HG03575 (cell line): ENCODE measurements around the gene CD300LF.

Experiments
- ATAC-seq: cut with Tn5 transposase; IDR thresholded peaks from one replicate; pipeline ENCODE4 v1.9.1; 2021; ENCODE audit not compliant: unreplicated experiment, insufficient number of reproducible peaks, low FRiP score; ENCODE audit errors: extremely low read depth

CD300LF gene

DNA sequence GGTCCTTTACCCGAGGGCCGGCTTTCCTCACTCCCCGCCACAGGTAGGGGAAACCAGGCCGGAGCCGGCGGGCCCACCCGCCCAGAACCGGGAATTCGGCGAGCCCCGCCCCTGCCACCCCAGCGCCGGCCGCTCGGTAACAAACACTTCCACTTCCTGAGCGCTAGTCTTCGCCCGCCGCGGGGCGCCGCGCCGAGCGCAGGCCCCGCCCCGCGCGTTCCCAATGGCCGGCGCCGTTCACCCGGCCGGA is 35.5 kb upstream of the CD300LF start:
- ATAC-seq, result no peak

DNA sequence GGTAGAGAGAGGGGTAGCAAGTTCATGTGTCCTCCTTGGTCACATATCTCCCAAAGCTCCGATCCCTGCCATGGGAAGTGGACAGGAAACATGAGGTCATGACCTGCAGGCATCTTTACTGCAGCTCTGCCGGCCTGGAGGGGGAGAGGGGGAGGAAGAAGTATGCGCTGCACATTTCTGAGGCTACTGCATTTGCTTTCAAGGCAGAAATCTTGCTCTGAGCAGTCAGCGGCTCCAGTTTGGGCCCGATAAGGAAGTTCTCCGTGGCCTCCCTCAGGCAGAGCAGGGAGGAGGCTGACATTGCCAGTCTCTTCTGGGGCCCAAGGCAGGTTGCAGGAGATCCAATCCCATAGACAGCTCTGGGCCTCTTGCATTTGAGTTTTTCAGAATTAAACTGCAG is 34.2 kb upstream of the CD300LF start:
- no peak for ATAC-seq

DNA sequence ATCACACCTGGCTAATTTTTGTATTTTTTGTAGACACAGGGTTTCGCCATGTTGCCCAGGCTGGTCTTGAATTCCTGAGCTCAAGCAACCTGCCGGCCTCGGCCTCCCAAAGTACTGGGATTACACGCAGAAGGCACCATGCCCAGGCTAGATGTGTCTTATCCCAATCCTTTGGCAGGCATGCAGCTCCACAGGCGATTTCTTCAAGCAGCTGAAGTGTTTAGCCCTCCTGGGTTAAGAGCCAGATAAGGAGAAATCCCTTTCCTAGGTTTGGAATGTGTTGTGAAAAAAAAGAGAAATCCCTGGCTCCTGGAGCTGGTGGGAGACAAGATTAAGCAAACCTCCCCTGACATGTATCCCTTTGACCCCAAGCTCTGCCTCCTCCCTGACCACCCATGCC is 33.7 kb upstream of the CD300LF start:
- ATAC-seq, result no peak

DNA sequence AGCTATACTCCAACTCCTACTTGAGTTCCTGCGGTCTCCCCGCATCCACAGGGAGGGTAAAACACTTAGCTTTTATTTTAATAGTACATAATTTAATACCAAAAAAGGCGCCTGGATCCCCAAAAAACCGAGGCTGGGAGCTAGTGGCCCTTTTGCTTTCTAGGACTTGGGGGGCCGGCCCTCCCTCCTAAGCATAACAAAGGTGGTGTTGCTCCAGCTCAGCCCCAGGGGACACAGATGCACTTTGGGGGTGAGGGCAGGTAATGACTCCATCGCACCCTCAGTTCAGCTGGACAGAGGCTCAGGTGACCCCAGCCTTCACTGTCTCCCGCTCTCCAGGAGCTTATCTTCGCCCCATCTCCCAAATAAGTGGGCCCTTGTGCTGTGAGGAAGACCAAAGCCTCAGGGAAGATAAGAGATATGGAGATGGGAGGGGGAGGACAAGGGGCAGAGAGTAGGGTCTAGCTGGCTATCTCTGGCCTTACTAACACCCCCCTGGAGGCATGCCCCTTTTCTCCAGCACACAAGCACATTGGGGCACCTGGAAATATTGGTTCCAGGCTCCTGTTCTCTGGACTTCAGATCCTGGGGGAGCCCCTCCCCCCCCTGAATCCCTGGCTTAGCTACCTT is 32.9 kb upstream of the CD300LF start:
- no peak for ATAC-seq

DNA sequence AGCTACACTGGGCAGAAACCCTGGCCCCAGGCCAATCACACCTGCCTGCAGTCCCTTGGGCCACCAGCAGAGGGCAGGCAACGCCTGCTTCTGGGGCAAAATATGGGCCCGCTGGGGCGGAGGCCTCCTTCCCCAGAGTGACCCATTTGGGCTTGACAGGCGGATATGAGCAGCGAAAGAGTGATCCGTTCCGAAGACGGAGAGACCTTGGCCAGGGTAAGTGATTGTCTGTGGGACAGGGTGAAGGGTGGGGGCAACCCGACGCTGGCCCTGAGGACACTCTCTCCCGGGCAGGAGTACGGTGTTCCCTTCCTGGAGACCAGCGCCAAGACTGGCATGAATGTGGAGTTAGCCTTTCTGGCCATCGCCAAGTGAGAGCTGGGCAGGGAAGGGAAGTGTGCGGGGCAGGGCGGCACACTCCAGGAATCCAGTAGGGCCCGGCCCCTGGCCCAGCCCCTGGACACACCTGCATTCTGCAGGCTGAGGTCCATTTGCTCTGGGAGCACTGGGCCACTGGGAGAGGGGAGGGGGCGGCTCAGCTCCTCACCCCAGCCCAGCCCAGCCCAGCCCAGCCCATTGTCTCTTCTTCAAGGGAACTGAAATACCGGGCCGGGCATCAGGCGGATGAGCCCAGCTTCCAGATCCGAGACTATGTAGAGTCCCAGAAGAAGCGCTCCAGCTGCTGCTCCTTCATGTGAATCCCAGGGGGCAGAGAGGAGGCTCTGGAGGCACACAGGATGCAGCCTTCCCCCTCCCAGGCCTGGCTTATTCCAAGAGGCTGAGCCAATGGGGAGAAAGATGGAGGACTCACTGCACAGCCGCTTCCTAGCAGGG is 32.2 kb upstream of the CD300LF start:
- ATAC-seq, result no peak

DNA sequence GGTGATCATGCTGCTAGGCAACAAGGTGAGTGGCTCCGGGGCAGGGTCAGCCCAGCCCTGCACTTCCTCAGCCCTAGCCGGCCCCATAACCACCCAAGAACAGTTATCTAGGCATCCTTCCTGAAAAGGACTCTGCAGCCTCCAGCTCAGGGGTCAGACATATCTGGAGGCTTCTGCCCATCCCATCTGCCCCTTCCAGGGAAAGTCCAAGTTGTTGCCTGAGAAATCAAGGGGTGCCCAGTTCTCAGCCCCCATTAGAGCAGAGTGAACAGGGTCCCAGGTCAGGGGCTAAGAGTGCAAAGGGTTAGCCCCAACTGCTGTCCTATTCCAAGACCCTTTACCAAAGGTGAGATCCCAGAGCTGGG is 31.6 kb upstream of the CD300LF start:
- ATAC-seq, result no peak

DNA sequence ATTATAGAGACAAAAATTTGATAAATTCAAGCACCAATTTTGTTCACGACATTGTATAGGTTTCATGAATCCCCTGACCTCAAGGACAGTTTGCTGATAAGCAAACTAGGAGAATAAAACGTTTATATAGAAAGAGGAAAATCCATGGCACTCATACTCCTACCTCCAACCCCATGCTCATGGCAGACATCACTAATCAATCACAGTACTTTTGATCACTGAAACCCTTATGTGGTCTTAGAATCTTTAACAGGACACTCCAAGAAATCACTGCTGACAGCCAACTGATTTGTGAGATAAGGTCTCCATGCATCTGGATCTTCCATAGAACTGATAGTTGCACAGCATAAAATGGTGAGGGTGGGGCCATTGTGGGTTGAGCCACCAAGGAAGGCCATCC is 31.0 kb upstream of the CD300LF start:
- ATAC-seq, result no peak

DNA sequence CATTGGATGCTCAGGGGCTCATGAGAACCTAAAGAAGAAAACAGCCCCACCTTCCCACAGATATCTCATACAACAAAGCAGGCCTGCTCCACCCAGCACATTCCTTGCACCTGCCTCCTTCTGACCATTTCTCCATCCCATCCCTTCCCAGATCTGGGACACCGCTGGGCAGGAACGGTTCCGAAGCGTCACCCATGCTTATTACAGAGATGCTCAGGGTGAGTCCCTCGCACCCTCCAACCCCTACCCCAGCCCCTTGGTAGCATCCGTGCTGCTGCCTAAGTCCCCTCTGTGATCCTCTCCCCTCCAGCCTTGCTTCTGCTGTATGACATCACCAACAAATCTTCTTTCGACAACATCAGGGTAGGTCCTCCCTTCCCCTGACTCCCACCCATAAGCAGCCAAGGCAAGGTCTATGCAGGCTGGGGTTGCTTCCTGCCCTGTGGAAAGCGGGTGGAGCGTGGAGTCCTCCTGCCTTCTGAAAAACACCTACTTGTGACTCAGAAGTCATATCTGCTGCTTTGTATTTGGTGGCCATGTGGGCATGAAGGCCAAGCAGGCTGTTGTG is 30.3 kb upstream of the CD300LF start:
- ATAC-seq, result no peak

DNA sequence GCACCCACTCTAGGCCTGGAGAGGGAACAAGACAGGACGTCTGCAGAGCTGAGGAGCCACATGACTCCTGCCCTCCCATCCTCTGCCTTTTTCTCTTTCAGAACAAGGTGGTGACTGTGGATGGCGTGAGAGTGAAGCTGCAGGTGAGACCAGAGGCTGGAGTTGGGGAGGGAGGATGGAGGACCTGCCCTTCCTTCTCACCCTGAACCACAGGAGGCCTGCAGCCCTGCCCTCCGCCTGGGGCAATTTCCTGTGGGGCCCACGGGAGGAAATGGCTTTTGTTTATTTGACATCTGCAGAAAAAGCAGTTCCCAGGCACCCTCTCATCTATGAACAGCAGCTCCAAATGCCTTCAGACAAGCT is 29.4 kb upstream of the CD300LF start:
- no peak for ATAC-seq

DNA sequence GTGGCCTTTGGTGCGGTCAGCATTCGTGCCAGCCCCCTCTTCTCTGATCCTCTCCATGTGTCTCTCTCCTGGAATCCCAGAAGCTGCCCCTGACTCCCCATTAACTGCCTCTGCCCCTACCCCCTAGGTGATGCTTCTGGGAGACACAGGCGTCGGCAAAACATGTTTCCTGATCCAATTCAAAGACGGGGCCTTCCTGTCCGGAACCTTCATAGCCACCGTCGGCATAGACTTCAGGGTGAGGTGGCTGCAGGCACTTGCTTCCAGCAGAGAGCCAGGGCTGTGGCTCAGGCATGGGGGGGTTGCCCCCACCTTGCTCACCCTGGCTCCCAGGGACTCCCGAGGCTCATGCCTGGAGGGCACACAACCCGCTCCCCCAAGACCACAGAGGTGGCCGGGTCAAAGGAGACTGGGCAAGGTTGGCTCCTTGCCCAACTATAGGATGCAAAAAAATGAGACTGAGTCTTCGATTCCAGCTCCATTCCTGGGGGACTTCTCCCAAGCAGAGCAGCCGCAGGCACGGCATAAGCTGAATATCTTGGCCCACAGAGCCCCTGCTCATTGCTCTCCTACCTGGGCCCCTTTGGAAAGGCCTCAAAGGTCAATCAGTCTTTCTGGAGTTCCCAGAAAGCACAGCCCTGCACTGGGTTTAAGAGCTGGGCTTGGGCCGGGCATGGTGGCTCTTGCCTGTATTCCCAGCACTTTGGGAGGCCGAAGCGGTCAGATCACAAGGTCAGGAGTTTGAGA is 28.1 kb upstream of the CD300LF start:
- no peak for ATAC-seq

DNA sequence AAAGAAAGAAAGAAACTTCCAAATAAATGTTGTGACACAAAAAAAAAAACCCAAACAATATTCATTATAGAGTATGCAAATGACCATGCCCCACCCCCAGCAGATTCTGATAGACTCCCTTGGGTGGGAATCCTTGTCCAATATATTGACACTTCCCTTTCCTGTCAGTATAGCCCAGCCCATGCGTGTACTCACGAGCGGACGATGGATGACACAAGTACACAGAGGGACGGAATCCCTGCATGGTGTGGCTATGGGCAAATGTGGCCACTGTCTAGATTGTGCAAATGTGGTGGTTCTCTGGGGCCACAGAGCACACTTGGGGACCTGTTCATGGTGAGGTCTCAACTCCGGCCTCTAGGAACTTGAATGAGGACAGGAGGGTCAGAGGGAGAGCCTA is 27.4 kb upstream of the CD300LF start:
- ATAC-seq, result no peak

DNA sequence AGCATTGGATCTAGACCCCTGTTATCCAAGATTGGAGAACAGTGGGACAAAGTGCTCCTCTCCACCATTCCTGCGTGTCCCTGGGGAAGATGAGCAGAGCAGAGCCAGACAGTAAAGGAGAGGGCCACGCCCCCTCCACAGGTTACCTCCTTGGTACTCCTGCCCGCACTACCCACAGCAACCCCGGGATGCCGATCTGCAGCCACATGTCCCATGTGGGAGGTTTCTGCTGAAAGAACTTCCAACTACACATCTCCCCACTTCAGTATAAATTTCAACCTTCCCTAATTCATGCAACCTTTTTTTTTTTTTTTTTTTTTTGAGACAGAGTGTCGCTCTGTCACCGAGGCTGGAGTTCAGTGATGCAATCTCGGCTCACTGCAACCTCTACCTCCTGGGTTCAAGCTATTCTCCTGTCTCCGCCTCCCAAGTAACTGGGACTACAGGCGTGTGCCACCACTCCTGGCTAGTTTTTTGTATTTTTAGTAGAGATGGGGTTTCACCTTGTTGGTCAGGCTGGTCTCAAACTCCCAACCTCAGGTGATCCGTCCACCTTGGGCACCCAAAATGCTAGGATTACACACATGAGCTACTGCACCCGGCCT is 26.6 kb upstream of the CD300LF start:
- no peak for ATAC-seq

DNA sequence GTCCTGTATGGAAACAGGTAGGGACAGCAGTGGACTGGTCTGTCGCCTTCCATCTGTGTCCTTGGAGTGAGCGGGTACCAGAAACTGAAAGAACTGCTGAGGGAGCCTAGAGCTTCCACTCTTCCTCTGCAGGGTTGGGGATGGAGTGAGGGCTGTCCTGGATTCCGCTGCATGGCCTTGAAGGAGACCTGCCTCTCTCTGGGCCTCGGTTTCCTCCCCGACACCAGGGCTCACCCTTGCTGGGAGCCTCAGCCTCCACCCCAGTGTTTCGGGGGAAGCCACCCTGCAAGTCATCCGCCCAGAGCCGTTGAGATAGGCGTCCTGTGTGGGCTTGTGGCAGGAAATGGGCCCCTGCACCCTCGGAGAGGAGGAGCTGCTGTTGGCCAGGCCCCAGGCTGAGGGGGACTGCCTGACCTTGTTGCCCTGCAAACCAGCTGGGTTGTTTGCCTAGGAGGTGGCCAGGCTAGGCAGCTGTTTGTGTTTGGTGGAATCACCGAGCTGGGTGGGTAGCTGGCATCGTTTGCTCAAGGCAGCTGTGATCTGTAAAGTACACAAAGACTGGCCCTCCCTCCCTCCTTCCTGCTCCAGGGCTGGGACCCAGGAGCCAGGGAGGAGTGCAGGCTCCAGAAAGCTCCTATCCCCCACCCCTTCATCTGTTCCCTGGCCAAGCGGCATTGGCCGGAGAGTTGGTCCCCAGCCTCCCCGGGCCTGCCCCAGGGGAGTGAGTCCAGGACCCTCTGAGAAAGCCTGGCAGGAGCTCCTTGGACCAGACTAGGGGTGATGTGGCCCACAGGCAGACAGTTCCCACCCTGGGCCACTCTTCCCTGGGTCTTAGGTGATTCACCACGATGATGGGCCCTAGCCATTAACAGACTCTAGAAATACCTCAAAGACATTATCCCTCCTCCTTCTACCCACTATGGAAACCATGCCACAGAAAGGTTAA is 25.6 kb upstream of the CD300LF start:
- ATAC-seq, result no peak

DNA sequence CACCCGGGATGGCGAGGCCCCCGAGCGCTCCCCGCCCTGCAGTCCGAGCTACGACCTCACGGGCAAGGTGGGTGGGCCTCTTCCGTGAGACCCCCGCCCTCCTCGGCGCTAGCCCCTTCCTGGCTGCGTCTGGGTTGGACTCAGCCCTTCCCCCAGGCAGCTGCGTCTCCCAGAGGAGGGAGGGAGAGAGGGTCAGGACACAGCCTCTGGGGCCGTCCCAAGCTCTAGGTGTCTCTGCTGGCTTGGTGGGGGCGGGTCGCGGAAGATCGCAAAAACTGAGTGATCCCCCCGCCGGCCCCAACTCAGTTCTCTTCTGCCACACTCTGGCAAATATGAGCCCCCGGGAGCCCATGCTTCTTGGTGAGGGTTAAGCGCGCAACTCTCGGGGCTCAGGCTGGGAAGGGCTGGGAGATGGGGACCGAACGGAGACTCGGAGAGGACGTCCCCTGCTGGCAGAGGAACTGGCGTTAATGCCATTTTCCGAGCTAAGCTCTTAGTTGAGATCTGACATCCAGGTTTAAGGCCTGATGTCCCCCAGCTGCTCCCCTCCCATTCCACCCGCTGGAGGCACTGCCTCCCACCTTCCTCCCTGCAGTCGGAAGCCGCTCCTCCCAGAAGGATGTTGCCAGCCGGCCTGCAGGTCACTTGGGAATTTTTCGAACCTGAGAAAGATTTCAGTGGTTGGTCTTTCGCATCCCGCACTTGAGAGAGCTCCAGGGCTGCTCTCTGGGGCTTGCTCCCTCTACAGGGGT is 24.8 kb upstream of the CD300LF start:
- ATAC-seq, result no peak

DNA sequence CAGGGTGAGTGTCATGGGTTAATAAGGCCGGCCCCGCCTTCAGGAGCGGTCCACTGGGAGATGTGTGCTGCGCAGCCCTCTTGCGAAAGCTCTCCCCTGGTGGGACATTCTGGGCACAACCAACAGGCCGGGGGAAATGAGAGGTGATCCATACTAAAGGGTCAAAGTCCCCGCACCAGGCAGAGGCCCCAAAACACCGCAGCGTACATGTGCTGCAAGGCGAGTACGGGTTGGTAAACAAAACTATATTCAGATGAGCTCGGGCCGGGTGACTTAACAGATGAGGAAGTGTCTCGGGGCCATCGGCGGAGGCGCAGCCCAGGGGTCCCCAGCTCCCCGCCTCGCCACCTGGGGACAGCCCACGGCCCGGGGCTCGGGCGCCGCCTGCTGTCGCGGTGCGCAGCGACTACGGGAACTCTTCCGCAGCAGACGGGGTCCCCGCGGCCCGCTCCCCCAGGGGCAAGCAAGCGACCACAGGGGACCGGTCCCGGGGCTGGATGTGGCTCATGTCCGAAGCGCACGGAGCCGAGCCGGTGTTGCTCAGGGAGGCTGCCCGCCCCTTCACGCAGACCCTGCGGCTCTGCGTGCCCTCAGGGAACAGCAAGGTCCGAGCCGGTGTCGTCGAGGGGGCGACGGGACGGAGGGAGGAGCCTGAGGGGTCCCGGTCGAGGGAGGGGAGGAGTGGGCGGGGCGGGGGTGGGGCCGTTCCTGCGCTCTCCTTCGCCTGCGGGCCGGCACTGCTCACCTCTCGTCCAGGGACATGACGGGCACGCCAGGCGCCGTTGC is 24.0 kb upstream of the CD300LF start, which contains the start of gene RAB37:
RAB37 (plus strand) TSS at position 744 of the 786 bp plus-strand sequence; CDS start at position 761, 17 bp downstream.
- no peak for ATAC-seq

DNA sequence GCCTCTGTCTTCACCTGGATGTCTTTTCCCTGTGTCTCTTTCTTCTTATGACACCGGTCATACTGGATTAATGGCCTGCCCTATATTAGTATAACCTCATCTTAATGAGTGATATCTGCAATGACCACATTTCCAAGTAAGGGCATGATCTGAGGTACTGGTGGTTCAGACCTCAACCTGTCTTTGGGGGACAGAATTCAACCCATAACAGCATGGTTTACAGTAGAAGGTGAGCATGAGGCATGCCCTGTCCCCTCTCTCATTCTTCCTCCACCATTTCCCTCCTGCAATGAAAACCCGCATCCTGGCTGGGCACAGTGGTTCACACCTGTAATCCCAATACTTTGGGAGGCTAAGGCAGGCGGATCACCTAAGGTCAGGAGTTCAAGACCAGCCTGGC is 21.5 kb upstream of the CD300LF start:
- ATAC-seq, result no peak

DNA sequence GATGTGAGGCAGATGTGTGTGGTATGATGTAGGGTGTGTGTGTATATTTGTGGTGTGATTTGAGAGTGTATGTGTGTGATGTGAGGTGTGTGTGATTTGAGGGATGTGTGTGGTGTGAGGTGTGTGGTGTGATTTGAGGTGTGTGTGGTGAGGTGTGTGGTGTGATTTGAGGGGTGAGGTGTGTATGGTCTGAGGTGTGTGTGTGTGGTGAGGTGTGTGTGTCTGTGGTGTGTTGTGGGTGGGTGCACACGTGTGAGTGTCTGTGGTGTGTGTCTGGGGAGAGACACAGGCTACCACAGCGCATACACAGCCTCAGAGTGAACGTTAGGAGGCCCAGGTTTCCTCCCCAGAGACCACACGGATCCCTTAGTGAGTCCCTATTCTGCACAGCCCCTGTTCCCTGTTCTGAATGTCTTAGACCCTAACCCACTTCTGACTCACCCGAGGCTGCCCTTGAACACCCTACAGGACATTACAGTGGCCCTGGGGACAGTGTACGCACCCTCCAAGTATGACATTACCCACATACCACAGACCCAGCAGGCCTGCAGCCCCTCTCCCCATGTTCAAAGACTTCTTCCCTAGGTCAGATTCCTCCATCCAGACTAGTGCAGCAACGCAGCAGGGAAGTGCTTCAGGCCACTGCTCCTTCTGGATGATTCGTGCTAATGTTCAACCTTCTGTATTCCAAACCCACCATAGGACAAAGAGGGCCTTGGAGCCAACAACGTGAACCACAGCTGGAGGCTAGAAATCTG is 20.8 kb upstream of the CD300LF start:
- ATAC-seq, result no peak
